ENCODE measurements around the gene FOXO1. TPM values are rescaled to one million over a fixed set of nuclear protein-coding genes. Genes with fewer than 3 reads are reported as not detected.
"Not testable (repeated sequence)": the region's sequence is repeated elsewhere in the genome, so short reads cannot be mapped to it uniquely, and the experiment has no call there.

Gene FOXO1
- total RNA-seq, result 10 to 100 TPM in 3 of 4 donors, 1 to 10 TPM in 1; 9.1 to 42.3 (median 14.2) TPM

- H3K27ac ChIP-seq, result peak within 1 kb of the TSS; percentile 99
- peaks cover 0 to 47% (median 8%) of the 10 kb centered on the region in 3 donors for H3K4me1 ChIP-seq
- intact Hi-C loops (cut with DNase I), result loop anchor here (5.0 kb wide), 1 partner anchor 604 kb away; no protein-coding TSS in a partner anchor
- DNase-seq, result peak; percentile 45
- H3K27me3 ChIP-seq, result no peaks in the 10 kb centered on the region
- TF ChIP-seq, protein P1, sequence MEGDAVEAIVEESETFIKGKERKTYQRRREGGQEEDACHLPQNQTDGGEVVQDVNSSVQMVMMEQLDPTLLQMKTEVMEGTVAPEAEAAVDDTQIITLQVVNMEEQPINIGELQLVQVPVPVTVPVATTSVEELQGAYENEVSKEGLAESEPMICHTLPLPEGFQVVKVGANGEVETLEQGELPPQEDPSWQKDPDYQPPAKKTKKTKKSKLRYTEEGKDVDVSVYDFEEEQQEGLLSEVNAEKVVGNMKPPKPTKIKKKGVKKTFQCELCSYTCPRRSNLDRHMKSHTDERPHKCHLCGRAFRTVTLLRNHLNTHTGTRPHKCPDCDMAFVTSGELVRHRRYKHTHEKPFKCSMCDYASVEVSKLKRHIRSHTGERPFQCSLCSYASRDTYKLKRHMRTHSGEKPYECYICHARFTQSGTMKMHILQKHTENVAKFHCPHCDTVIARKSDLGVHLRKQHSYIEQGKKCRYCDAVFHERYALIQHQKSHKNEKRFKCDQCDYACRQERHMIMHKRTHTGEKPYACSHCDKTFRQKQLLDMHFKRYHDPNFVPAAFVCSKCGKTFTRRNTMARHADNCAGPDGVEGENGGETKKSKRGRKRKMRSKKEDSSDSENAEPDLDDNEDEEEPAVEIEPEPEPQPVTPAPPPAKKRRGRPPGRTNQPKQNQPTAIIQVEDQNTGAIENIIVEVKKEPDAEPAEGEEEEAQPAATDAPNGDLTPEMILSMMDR (IDR thresholded peaks at IDR 0.05), result peak in 2 of 6 experiments; percentile 20 to 21
- peak in 3 of 4 donors; percentile 30 to 99 (median 99) for TF ChIP-seq POLR2A (IDR thresholded peaks at IDR 0.05)
- WGBS, 2 donors, result 0 to 1% methylated on average over 1 to 14 of the region's 108 CpGs
- H3K36me3 ChIP-seq, result no peaks in the 10 kb centered on the region
- H3K4me3 ChIP-seq, result peak within 1 kb of the TSS; percentile 77 to 97 (median 91)
- H3K9me3 ChIP-seq, result no peaks in the 10 kb centered on the region
Measured at GRCh38 chr13:40666045-40666932, at the start of gene FOXO1. Gene FOXO1 (minus strand): TSS chr13:40666641. CDS start chr13:40666212, 429 bp downstream.

DNA sequence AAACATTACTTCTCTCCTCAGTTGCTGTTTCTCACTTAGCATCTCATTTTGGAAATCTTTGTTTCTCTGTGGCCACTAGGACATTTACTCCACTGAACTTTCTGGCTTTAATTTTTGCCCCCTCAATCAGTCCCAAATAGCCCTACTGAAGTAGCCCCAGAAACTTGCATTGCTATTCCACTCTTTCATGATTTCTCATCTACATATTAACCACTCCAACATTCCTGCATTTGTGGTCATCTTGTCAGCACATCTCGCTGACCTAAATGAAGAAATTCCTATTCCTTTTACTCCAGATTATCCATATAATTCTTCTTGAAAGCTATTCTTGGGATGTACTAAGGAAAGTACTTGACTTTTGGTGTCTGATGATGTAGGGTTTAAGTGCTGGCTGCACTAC lies 48.0 kb upstream of the FOXO1 start:
- H3K27ac ChIP-seq; H3K4me1 ChIP-seq; H3K4me3 ChIP-seq; intact Hi-C loops (cut with DNase I); H3K27me3 ChIP-seq; DNase-seq: not testable (repeated sequence)
- H3K9me3 ChIP-seq, result peaks cover 0 to 26% (median 21%) of the 10 kb centered on the region in 3 donors
- no CpG with 5 or more reads among the region's 1 CpG for WGBS, 2 donors
- peaks cover 0 to 33% (median 0%) of the 10 kb centered on the region in 3 donors for H3K36me3 ChIP-seq

DNA sequence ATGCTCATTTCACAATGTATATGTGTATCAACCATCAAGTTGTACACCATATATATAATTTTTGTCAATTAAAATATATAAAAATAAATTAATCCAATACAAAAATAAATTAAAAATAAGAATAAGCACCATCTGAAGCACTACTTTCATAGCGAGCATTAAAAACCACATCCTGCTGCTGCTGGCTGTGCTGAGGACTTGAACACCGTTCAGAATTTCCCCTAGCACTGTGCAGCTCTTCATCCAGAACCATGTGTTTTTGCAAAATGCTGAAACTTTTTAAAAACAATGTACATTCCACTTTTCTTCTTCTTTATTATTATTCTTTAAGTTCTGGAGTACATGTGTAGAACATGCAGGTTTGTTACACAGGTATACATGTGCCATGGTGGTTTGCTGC lies 40.0 kb upstream of the FOXO1 start:
- 68 to 70% methylated on average over 2 of the region's 2 CpGs for WGBS, 2 donors
- Histone ChIP-seq H3K9me3 (peaks cover 0 to 24% (median 9%) of the 10 kb centered on the region in 3 donors), H3K4me3 (no peak overlapping the region), H3K27me3 (no peaks in the 10 kb centered on the region), H3K4me1 (no peaks in the 10 kb centered on the region), H3K27ac (no peak overlapping the region), H3K36me3 (no peaks in the 10 kb centered on the region)
- intact Hi-C loops (cut with DNase I), result no loop called here
- TF ChIP-seq, protein P1 (IDR thresholded peaks at IDR 0.05), result no peak
- no peak for TF ChIP-seq POLR2A (IDR thresholded peaks at IDR 0.05)
- no peak for DNase-seq

GRCh38 chr13:40697711-40698110 lies 31.3 kb upstream of the FOXO1 start:
- no peak overlapping the region for H3K4me3 ChIP-seq
- TF ChIP-seq POLR2A (IDR thresholded peaks at IDR 0.05), result no peak
- TF ChIP-seq, protein P1 (IDR thresholded peaks at IDR 0.05), result no peak
- DNase-seq, result no peak
- no peaks in the 10 kb centered on the region for H3K4me1 ChIP-seq
- intact Hi-C loops (cut with DNase I), result no loop called here
- no peak overlapping the region for H3K27ac ChIP-seq
- 76 to 95% methylated on average over 5 of the region's 5 CpGs for WGBS, 2 donors
- H3K9me3 ChIP-seq, result no peaks in the 10 kb centered on the region
- no peaks in the 10 kb centered on the region for H3K36me3 ChIP-seq
- H3K27me3 ChIP-seq, result no peaks in the 10 kb centered on the region

DNA sequence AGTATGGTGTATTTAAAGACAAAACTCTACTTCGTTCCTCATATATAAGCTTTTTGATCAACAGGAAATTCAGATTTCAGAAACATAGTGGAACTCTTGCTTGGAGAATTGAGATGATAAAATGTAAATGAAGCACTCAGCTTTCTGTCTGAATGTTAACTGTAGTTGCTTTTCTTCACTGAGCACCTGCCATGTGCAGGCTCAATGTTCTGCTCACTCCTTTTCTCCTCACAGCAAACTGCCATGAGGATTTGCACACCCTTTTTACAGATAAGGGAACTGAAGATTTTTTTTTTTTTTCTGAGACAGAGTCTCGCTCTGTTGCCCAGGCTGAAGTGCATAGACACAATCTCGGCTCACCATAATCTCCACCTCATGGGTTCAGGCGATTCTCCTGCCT lies 28.0 kb upstream of the FOXO1 start:
- no peak for DNase-seq
- Histone ChIP-seq H3K36me3 (no peaks in the 10 kb centered on the region), H3K27me3 (no peaks in the 10 kb centered on the region), H3K4me1 (no peaks in the 10 kb centered on the region), H3K4me3 (no peak overlapping the region), H3K27ac (no peak overlapping the region), H3K9me3 (no peaks in the 10 kb centered on the region)
- intact Hi-C loops (cut with DNase I), result no loop called here
- 76 to 79% methylated on average over 4 of the region's 4 CpGs for WGBS, 2 donors
- TF ChIP-seq, protein P1 (IDR thresholded peaks at IDR 0.05), result no peak
- no peak for TF ChIP-seq POLR2A (IDR thresholded peaks at IDR 0.05)

All from esophagus squamous epithelium (tissue), 5 donors.